ENCODE data around the gene ARHGAP4. TPM values are rescaled to one million over a fixed set of nuclear protein-coding genes. Genes with fewer than 3 reads are reported as not detected.

Gene ARHGAP4
- total RNA-seq, 3 donors from 2014 or later (not counting 1 experiment from before 2014, with no cell fraction given) = 352 to 398 (median 384) TPM

DNA sequence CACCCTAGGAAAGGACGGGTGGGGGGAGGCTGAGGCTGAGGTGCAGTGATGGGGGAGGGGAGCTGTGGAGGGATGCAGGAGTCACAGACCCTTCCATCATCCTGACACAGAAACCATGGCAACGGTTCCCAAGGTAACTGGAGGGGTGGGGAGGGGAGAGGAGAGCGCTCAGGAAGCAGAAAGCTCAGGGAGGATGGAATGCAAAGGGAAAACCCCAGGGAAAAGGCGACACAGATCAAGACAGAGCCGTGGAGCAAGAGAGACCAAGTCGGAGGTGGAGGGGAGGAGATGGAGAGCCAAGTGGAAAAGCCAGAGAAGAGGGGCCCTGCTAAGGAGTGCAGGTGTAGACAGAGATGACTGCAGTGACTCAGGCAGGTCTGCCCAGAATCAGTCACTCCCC lies 54.6 kb downstream of the ARHGAP4 start:
- 45% methylated on average over 3 of the region's 6 CpGs for WGBS (ENCODE audit: insufficient coverage)
- Histone ChIP-seq H3K36me3 (ENCODE audit: control insufficient read depth, insufficient read depth, low read length) (no peaks in the 10 kb centered on the region), H3K9me3 (ENCODE audit: control insufficient read depth, insufficient read depth, low read length) (no peaks in the 10 kb centered on the region), H3K27me3 (ENCODE audit: control insufficient read depth, insufficient read depth, low read length) (no peaks in the 10 kb centered on the region), H3K4me3 (ENCODE audit: low read length) (no peak overlapping the region), H3K4me1 (ENCODE audit: control insufficient read depth, insufficient read depth, low read length) (no peaks in the 10 kb centered on the region), H3K27ac (ENCODE audit: low read length) (no peak overlapping the region)
- DNase-seq (no peak), ATAC-seq (no peak)
- TF ChIP-seq CTCF (IDR thresholded peaks at IDR 0.05) = no peak
- Mint-ChIP-seq H3K4me3 (no peak overlapping the region), H3K9me3 (no peaks in the 10 kb centered on the region), H3K27me3 (ENCODE audit: low read depth in 2 of 2) (peaks cover 8 to 13% of the 10 kb centered on the region in 2 donors), H3K36me3 (no peaks in the 10 kb centered on the region), H3K27ac (no peak overlapping the region), H3K4me1 (peaks cover 0 to 6% of the 10 kb centered on the region in 2 donors)
- intact Hi-C loops (cut with micrococcal nuclease) = no loop called here

DNA sequence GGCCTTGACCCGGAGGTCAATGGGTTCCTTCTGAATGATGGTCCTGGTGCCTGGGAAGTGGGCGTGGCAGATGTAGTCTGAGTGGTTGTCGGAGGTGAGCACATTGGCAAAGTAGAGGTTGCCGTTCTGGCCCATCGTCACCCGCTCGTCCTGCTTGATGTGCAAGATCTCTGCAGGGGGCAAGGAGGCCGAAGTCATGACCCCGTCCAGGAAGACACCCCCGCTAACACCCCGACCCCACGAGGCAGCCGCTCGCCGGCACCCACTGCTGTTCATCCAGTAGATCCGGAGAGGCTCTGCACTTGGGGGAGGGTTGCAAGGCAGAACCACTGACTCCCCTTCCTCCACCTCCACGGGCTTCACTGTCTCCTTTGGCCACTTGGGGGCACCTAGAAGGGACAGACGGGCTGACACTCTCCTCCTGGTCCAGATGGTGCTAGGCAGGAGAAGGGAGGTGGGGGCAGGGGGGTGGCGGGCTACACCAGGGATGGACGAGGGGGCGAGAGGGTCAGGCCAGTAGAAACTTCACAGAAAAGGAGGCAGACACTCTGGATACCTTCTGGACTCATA lies 55.2 kb downstream of the ARHGAP4 start:
- Mint-ChIP-seq H3K4me3 (no peak overlapping the region), H3K36me3 (no peaks in the 10 kb centered on the region), H3K9me3 (no peaks in the 10 kb centered on the region), H3K27me3 (ENCODE audit: low read depth in 2 of 2) (peaks cover 5 to 15% of the 10 kb centered on the region in 2 donors), H3K27ac (no peak overlapping the region), H3K4me1 (peaks cover 0 to 6% of the 10 kb centered on the region in 2 donors)
- Histone ChIP-seq H3K9me3 (ENCODE audit: control insufficient read depth, insufficient read depth, low read length) (no peaks in the 10 kb centered on the region), H3K27me3 (ENCODE audit: control insufficient read depth, insufficient read depth, low read length) (no peaks in the 10 kb centered on the region), H3K36me3 (ENCODE audit: control insufficient read depth, insufficient read depth, low read length) (no peaks in the 10 kb centered on the region), H3K27ac (ENCODE audit: low read length) (no peak overlapping the region), H3K4me3 (ENCODE audit: low read length) (no peak overlapping the region), H3K4me1 (ENCODE audit: control insufficient read depth, insufficient read depth, low read length) (no peaks in the 10 kb centered on the region)
- WGBS (ENCODE audit: insufficient coverage) = 57% methylated on average over 18 of the region's 21 CpGs
- intact Hi-C loops (cut with micrococcal nuclease) = no loop called here
- ATAC-seq (no peak), DNase-seq (no peak)
- TF ChIP-seq CTCF (IDR thresholded peaks at IDR 0.05) = no peak

GRCh38 chrX:153870288-153870690 lies 55.8 kb downstream of the ARHGAP4 start:
- H3K9me3 ChIP-seq (ENCODE audit: control insufficient read depth, insufficient read depth, low read length) = no peaks in the 10 kb centered on the region
- H3K27me3 ChIP-seq (ENCODE audit: control insufficient read depth, insufficient read depth, low read length) = no peaks in the 10 kb centered on the region
- DNase-seq (no peak), ATAC-seq (no peak)
- peaks cover 5 to 19% of the 10 kb centered on the region in 2 donors for H3K27me3 Mint-ChIP-seq (ENCODE audit: low read depth in 2 of 2)
- TF ChIP-seq CTCF (IDR thresholded peaks at IDR 0.05) = no peak
- no peak overlapping the region for H3K4me3 ChIP-seq (ENCODE audit: low read length)
- H3K27ac ChIP-seq (ENCODE audit: low read length) = no peak overlapping the region
- H3K4me1 ChIP-seq (ENCODE audit: control insufficient read depth, insufficient read depth, low read length) = no peaks in the 10 kb centered on the region
- H3K9me3 Mint-ChIP-seq = no peaks in the 10 kb centered on the region
- H3K4me3 Mint-ChIP-seq = no peak overlapping the region
- H3K36me3 Mint-ChIP-seq = no peaks in the 10 kb centered on the region
- no peak overlapping the region for H3K27ac Mint-ChIP-seq
- WGBS (ENCODE audit: insufficient coverage) = 75% methylated on average over 7 of the region's 11 CpGs
- no peaks in the 10 kb centered on the region for H3K36me3 ChIP-seq (ENCODE audit: control insufficient read depth, insufficient read depth, low read length)
- intact Hi-C loops (cut with micrococcal nuclease) = no loop called here
- peaks cover 0 to 5% of the 10 kb centered on the region in 2 donors for H3K4me1 Mint-ChIP-seq
